ENCODE measurements around the gene SSU72.
A peak's percentile ranks its signal among the peaks of the same experiment; 100 is the strongest.
"Not testable (repeated sequence)": the region's sequence is repeated elsewhere in the genome, so short reads cannot be mapped to it uniquely, and the experiment has no call there.

The SSU72 gene

GRCh38 chr1:1504777-1505365 is 69.8 kb downstream of the SSU72 start:
- DNase-seq (ENCODE audit: low spot score) = peak; percentile 41

GRCh38 chr1:1495461-1495975 is 79.1 kb downstream of the SSU72 start:
- DNase-seq (ENCODE audit: low spot score) = not testable (repeated sequence)

- DNase-seq (ENCODE audit: low spot score) = not testable (repeated sequence)
These were observed 80.4 kb downstream of the SSU72 start for GRCh38 chr1:1494311-1494710.
